Sigmoid colon (tissue), 7 donors: ENCODE data around the gene NLRP3. TPM values are rescaled to one million over a fixed set of nuclear protein-coding genes. Genes with fewer than 3 reads are reported as not detected.
"Not testable (repeated sequence)": the region's sequence is repeated elsewhere in the genome, so short reads cannot be mapped to it uniquely, and the experiment has no call there.

Source experiments
- DNase-seq: peaks from one replicate; pipeline ENCODE4 v3.0.0-alpha.2; 2019
- H3K27ac ChIP-seq, 4 donors: fragments of 200-600 bp; sonication (generic); one replicate each; pipeline ENCODE4 v1.5.1; 2016 to 2019; ENCODE audit warnings: mild to moderate bottlenecking in 1 of 4
- H3K27me3 ChIP-seq, 3 donors: fragments of 200-600 bp; sonication (generic); one replicate each; pipeline ENCODE4 v1.5.1; 2019; ENCODE audit warnings: mild to moderate bottlenecking in 1 of 3
- H3K36me3 ChIP-seq, 4 donors: fragments of 200-600 bp; sonication (generic); one replicate each; pipeline ENCODE4 v1.5.1; 2016 to 2019
- H3K4me1 ChIP-seq, 4 donors: fragments of 200-600 bp; sonication (generic); one replicate each; pipeline ENCODE4 v1.5.1; 2017 to 2019
- H3K4me3 ChIP-seq, 4 donors: fragments of 200-600 bp; sonication (generic); one replicate each; pipeline ENCODE4 v1.5.1; 2017 to 2019; ENCODE audit warnings: mild to moderate bottlenecking in 2 of 4, moderate library complexity in 1 of 4
- H3K9me3 ChIP-seq, 4 donors: fragments of 200-600 bp in 3 of 4; sonication (generic) in 3 of 4; one replicate each; pipeline versions ENCODE4 v1.5.1 to v1.6.1; 2013 to 2019
- CTCF ChIP-seq, 4 experiments: fragments of 450-650 bp in 3 of 4; fragments of 200-600 bp in 1 of 4; IDR thresholded peaks; one replicate each; pipeline ENCODE4 v1.5.1; 2016 to 2019; ENCODE audit warnings: antibody characterized with exemption in 4 of 4, mild to moderate bottlenecking in 3 of 4, moderate library complexity in 2 of 4
- EP300 ChIP-seq, 4 donors: sonication (generic); formaldehyde crosslinking; IDR thresholded peaks; one replicate each; pipeline ENCODE4 v1.6.1; 2017; ENCODE audit warnings: antibody characterized with exemption in 4 of 4
- POLR2A ChIP-seq, 2 donors: fragments of 450-650 bp; IDR thresholded peaks; one replicate each; pipeline ENCODE4 v1.6.1; 2016; ENCODE audit warnings: antibody characterized with exemption in 2 of 2, mild to moderate bottlenecking in 2 of 2, moderate library complexity in 2 of 2
- POLR2AphosphoS5 ChIP-seq, 4 donors: sonication (generic); formaldehyde crosslinking; IDR thresholded peaks; one replicate each; pipeline ENCODE4 v1.6.1; 2017; ENCODE audit warnings: antibody characterized with exemption in 4 of 4
- WGBS, 2 donors: extraction: QIAGEN DNeasy Blood & Tissue Kit; methylation state at CpG; one replicate each; pipeline ENCODE4 v1.1.7; 2013; 5-methylcytosine and 5-hydroxymethylcytosine counted together
- intact Hi-C: fragments of 100-400 bp; cut with DNase I; formaldehyde crosslinking; loops from one replicate; pipeline ENCODE4 v1.15.1; 2023
- polyA plus RNA-seq, 3 donors: library from polyadenylated mRNA; stranded (reverse); fragments of 200-250 nt; gene quantifications; one replicate each; pipeline ENCODE4 v1.2.3, GENCODE V29; 2013
- total RNA-seq, 4 donors: library from RNA; depleted of rRNA; stranded (reverse); fragments of >200 nt; gene quantifications; one replicate each; pipeline ENCODE4 v1.1.0, GENCODE V29; 2016
- donor health status: healthy with polysubstance abuse.
- donor health status: Bipolar disorder and iron deficiency.
- donor health status: healthy.

NLRP3 gene
- total and polyA plus RNA-seq, 7 donors = 1.1 to 3.3 (median 2.8) TPM

- no peak for DNase-seq
- intact Hi-C loops = no loop called here
- no peak overlapping the region for H3K27ac ChIP-seq
- TF ChIP-seq CTCF (IDR thresholded peaks at IDR 0.05) (no peak), POLR2AphosphoS5 (IDR thresholded peaks at IDR 0.05) (no peak), EP300 (IDR thresholded peaks at IDR 0.05) (no peak), POLR2A (IDR thresholded peaks at IDR 0.05) (no peak)
- WGBS, 2 donors = 67 to 70% methylated on average over 7 of the region's 7 CpGs
- no peak overlapping the region for H3K4me3 ChIP-seq
- no peaks in the 10 kb centered on the region for H3K36me3 ChIP-seq
- H3K4me1 ChIP-seq = peaks cover 0 to 26% (median 17%) of the 10 kb centered on the region in 4 donors
- no peaks in the 10 kb centered on the region for H3K9me3 ChIP-seq
- H3K27me3 ChIP-seq = peaks cover 0 to 10% (median 7%) of the 10 kb centered on the region in 3 donors
Observed at GRCh38 chr1:247368490-247369145, 47.4 kb upstream of the NLRP3 start.

GRCh38 chr1:247370786-247371732, 44.9 kb upstream of the NLRP3 start:
- 81 to 89% methylated on average over 16 of the region's 16 CpGs for WGBS, 2 donors
- DNase-seq = peak; percentile 71
- Histone ChIP-seq H3K36me3 (no peaks in the 10 kb centered on the region), H3K4me1 (peaks cover 0 to 26% (median 17%) of the 10 kb centered on the region in 4 donors), H3K4me3 (no peak overlapping the region), H3K27ac (peak overlapping the region in 3 of 4 donors; percentile 39 to 62 (median 55)), H3K9me3 (no peaks in the 10 kb centered on the region), H3K27me3 (peaks cover 0 to 6% (median under 1%) of the 10 kb centered on the region in 3 donors)
- TF ChIP-seq POLR2AphosphoS5 (IDR thresholded peaks at IDR 0.05) = peak in 2 of 4 donors; percentile 46 to 64
- no peak for TF ChIP-seq EP300 (IDR thresholded peaks at IDR 0.05)
- TF ChIP-seq CTCF (IDR thresholded peaks at IDR 0.05) = no peak
- no peak for TF ChIP-seq POLR2A (IDR thresholded peaks at IDR 0.05)
- intact Hi-C loops = loop anchor here (5.0 kb wide), 1 partner anchor 39 kb away; the partner anchor contains the start of gene ZNF496

- intact Hi-C loops = loop anchor here (5.0 kb wide), 1 partner anchor 40 kb away; the partner anchor contains the start of gene ZNF496
- Histone ChIP-seq H3K36me3 (no peaks in the 10 kb centered on the region), H3K27ac (peak overlapping the region in 3 of 4 donors; percentile 39 to 62 (median 55)), H3K27me3 (no peaks in the 10 kb centered on the region), H3K4me3 (no peak overlapping the region), H3K4me1 (peaks cover 0 to 26% (median 17%) of the 10 kb centered on the region in 4 donors), H3K9me3 (no peaks in the 10 kb centered on the region)
- no peak for TF ChIP-seq EP300 (IDR thresholded peaks at IDR 0.05)
- TF ChIP-seq CTCF (IDR thresholded peaks at IDR 0.05) = no peak
- TF ChIP-seq POLR2A (IDR thresholded peaks at IDR 0.05) = no peak
- TF ChIP-seq POLR2AphosphoS5 (IDR thresholded peaks at IDR 0.05) = no peak
- WGBS, 2 donors = 88 to 91% methylated on average over 16 of the region's 16 CpGs
- DNase-seq = no peak
Observed at GRCh38 chr1:247371801-247372259, 44.1 kb upstream of the NLRP3 start.

- 10 to 27% methylated on average over 26 of the region's 26 CpGs for WGBS, 2 donors
- DNase-seq = peak; percentile 73
- H3K27me3 ChIP-seq = no peaks in the 10 kb centered on the region
- H3K27ac ChIP-seq = no peak overlapping the region
- no peaks in the 10 kb centered on the region for H3K9me3 ChIP-seq
- peak overlapping the region in 2 of 4 donors; percentile 41 to 48 for H3K4me3 ChIP-seq
- intact Hi-C loops = loop anchor here (5.0 kb wide), 1 partner anchor 41 kb away; the partner anchor contains the start of gene ZNF496
- TF ChIP-seq POLR2A (IDR thresholded peaks at IDR 0.05) (no peak), CTCF (IDR thresholded peaks at IDR 0.05) (peak in 2 of 4 experiments; percentile 13 to 37)
- H3K36me3 ChIP-seq = no peaks in the 10 kb centered on the region
- H3K4me1 ChIP-seq = peaks cover 0 to 26% (median 17%) of the 10 kb centered on the region in 4 donors
Observed at GRCh38 chr1:247373721-247374141, 42.2 kb upstream of the NLRP3 start.

GRCh38 chr1:247374651-247375334, 41.2 kb upstream of the NLRP3 start:
- H3K27me3 ChIP-seq, H3K27ac ChIP-seq, H3K4me3 ChIP-seq, H3K9me3 ChIP-seq, H3K36me3 ChIP-seq, DNase-seq: not testable (repeated sequence)
- WGBS, 2 donors = 85 to 87% methylated on average over 8 of the region's 8 CpGs
- intact Hi-C loops = loop anchor here (5.0 kb wide), 1 partner anchor 42 kb away; the partner anchor contains the start of gene ZNF496
- peaks cover 0 to 26% (median 17%) of the 10 kb centered on the region in 4 donors for H3K4me1 ChIP-seq
